ENCODE data around the gene PFKFB2. TPM values are rescaled to one million over a fixed set of nuclear protein-coding genes. Genes with fewer than 3 reads are reported as not detected.

Gene PFKFB2
- total RNA-seq, 2 experiments from 2014 or later = 4.6 to 4.8 TPM

- DNase-seq (no peak), ATAC-seq (ENCODE audit: low read depth) (no peak)
- H3K27ac Mint-ChIP-seq = no peak overlapping the region
- POLR2A ChIA-PET = interaction anchor here (1.1 kb wide), 1 partner anchor 307 kb away, joined by 3 read pairs; no protein-coding TSS in a partner anchor
- no peak overlapping the region for H3K4me3 Mint-ChIP-seq
- no peaks in the 10 kb centered on the region for H3K9me3 Mint-ChIP-seq
- no peaks in the 10 kb centered on the region for H3K36me3 Mint-ChIP-seq
- H3K27me3 Mint-ChIP-seq = peaks cover 35% of the 10 kb centered on the region
- H3K4me1 Mint-ChIP-seq = peaks cover 4% of the 10 kb centered on the region
Observed at GRCh38 chr1:207017615-207018559, 35.2 kb upstream of the PFKFB2 start.

- H3K27me3 Mint-ChIP-seq = peaks cover 27% of the 10 kb centered on the region
- H3K27ac Mint-ChIP-seq = peak overlapping the region; percentile 48
- no peak for DNase-seq
- no peaks in the 10 kb centered on the region for H3K36me3 Mint-ChIP-seq
- peaks cover 4% of the 10 kb centered on the region for H3K4me1 Mint-ChIP-seq
- no peak overlapping the region for H3K4me3 Mint-ChIP-seq
- H3K9me3 Mint-ChIP-seq = no peaks in the 10 kb centered on the region
- ATAC-seq (ENCODE audit: low read depth) = no peak
- POLR2A ChIA-PET = interaction anchor here (1.1 kb wide), 1 partner anchor 308 kb away, joined by 3 read pairs; no protein-coding TSS in a partner anchor
Observed at GRCh38 chr1:207018707-207019106, 34.4 kb upstream of the PFKFB2 start.

- no peak for DNase-seq
- Mint-ChIP-seq H3K9me3 (no peaks in the 10 kb centered on the region), H3K4me3 (no peak overlapping the region), H3K27ac (no peak overlapping the region), H3K4me1 (peaks cover 4% of the 10 kb centered on the region), H3K36me3 (no peaks in the 10 kb centered on the region), H3K27me3 (peaks cover 24% of the 10 kb centered on the region)
- POLR2A ChIA-PET = interaction anchor here (1.1 kb wide), 1 partner anchor 308 kb away, joined by 3 read pairs; no protein-coding TSS in a partner anchor
- no peak for ATAC-seq (ENCODE audit: low read depth)
Observed at GRCh38 chr1:207019161-207019560, 33.9 kb upstream of the PFKFB2 start.

- DNase-seq (no peak), ATAC-seq (ENCODE audit: low read depth) (no peak)
- Mint-ChIP-seq H3K9me3 (no peaks in the 10 kb centered on the region), H3K4me1 (peaks cover 4% of the 10 kb centered on the region), H3K36me3 (no peaks in the 10 kb centered on the region), H3K27me3 (peaks cover 24% of the 10 kb centered on the region), H3K27ac (no peak overlapping the region), H3K4me3 (no peak overlapping the region)
- POLR2A ChIA-PET = no interaction called here
Observed at GRCh38 chr1:207019661-207020060, 33.4 kb upstream of the PFKFB2 start.

- no peaks in the 10 kb centered on the region for H3K36me3 Mint-ChIP-seq
- no peak for DNase-seq
- POLR2A ChIA-PET = no interaction called here
Observed at GRCh38 chr1:207020065-207020708, 32.9 kb upstream of the PFKFB2 start.

GRCh38 chr1:207020709-207021107 is 32.4 kb upstream of the PFKFB2 start:
- ATAC-seq (ENCODE audit: low read depth) (no peak), DNase-seq (no peak)
- Mint-ChIP-seq H3K4me1 (peaks cover 6% of the 10 kb centered on the region), H3K4me3 (no peak overlapping the region), H3K27me3 (peaks cover 21% of the 10 kb centered on the region), H3K36me3 (no peaks in the 10 kb centered on the region), H3K27ac (no peak overlapping the region), H3K9me3 (no peaks in the 10 kb centered on the region)
- POLR2A ChIA-PET = no interaction called here

More at GRCh38 chr1:207020065-207020708, 32.9 kb upstream of the PFKFB2 start:
- no peak for ATAC-seq (ENCODE audit: low read depth)
- no peaks in the 10 kb centered on the region for H3K9me3 Mint-ChIP-seq
- H3K27ac Mint-ChIP-seq = no peak overlapping the region
- H3K4me3 Mint-ChIP-seq = no peak overlapping the region
- H3K4me1 Mint-ChIP-seq = peaks cover 6% of the 10 kb centered on the region
- H3K27me3 Mint-ChIP-seq = peaks cover 23% of the 10 kb centered on the region

GRCh38 chr1:207021139-207021861 is 31.8 kb upstream of the PFKFB2 start:
- no peak overlapping the region for H3K27ac Mint-ChIP-seq
- ATAC-seq (ENCODE audit: low read depth) = no peak
- no peaks in the 10 kb centered on the region for H3K36me3 Mint-ChIP-seq
- H3K27me3 Mint-ChIP-seq = peaks cover 25% of the 10 kb centered on the region
- no peak for DNase-seq
- no peaks in the 10 kb centered on the region for H3K9me3 Mint-ChIP-seq
- H3K4me3 Mint-ChIP-seq = no peak overlapping the region
- POLR2A ChIA-PET = no interaction called here
- H3K4me1 Mint-ChIP-seq = peaks cover 4% of the 10 kb centered on the region

GRCh38 chr1:207021876-207022596 is 31.0 kb upstream of the PFKFB2 start:
- Mint-ChIP-seq H3K27me3 (peaks cover 31% of the 10 kb centered on the region), H3K27ac (no peak overlapping the region), H3K4me1 (peaks cover 4% of the 10 kb centered on the region), H3K9me3 (no peaks in the 10 kb centered on the region), H3K36me3 (no peaks in the 10 kb centered on the region), H3K4me3 (no peak overlapping the region)
- POLR2A ChIA-PET = no interaction called here
- ATAC-seq (ENCODE audit: low read depth) = no peak
- DNase-seq = no peak

GRCh38 chr1:207022996-207023679 is 29.9 kb upstream of the PFKFB2 start:
- ATAC-seq (ENCODE audit: low read depth) = no peak
- Mint-ChIP-seq H3K36me3 (no peaks in the 10 kb centered on the region), H3K27me3 (peaks cover 30% of the 10 kb centered on the region), H3K4me1 (peaks cover 4% of the 10 kb centered on the region), H3K9me3 (no peaks in the 10 kb centered on the region), H3K4me3 (no peak overlapping the region), H3K27ac (no peak overlapping the region)
- POLR2A ChIA-PET = no interaction called here
- no peak for DNase-seq

GRCh38 chr1:207024202-207025145 is 28.6 kb upstream of the PFKFB2 start:
- POLR2A ChIA-PET = no interaction called here
- Mint-ChIP-seq H3K36me3 (no peaks in the 10 kb centered on the region), H3K4me1 (peaks cover 4% of the 10 kb centered on the region), H3K27ac (no peak overlapping the region), H3K27me3 (peaks cover 32% of the 10 kb centered on the region), H3K4me3 (no peak overlapping the region), H3K9me3 (no peaks in the 10 kb centered on the region)
- no peak for ATAC-seq (ENCODE audit: low read depth)
- no peak for DNase-seq

GRCh38 chr1:207025146-207025880 is 27.8 kb upstream of the PFKFB2 start:
- no peak for ATAC-seq (ENCODE audit: low read depth)

More at GRCh38 chr1:207025146-207025880, 27.8 kb upstream of the PFKFB2 start:
- H3K27me3 Mint-ChIP-seq = peaks cover 41% of the 10 kb centered on the region
- POLR2A ChIA-PET = interaction anchor here (0.9 kb wide), 1 partner anchor 30 kb away, joined by 3 read pairs; no protein-coding TSS in a partner anchor
- H3K4me1 Mint-ChIP-seq = peaks cover 4% of the 10 kb centered on the region
- no peak for DNase-seq
- H3K27ac Mint-ChIP-seq = no peak overlapping the region
- H3K36me3 Mint-ChIP-seq = no peaks in the 10 kb centered on the region
- H3K9me3 Mint-ChIP-seq = no peaks in the 10 kb centered on the region
- H3K4me3 Mint-ChIP-seq = no peak overlapping the region

Measured in activated naive CD8-positive, alpha-beta T cell treated with anti-CD3 and anti-CD28 coated beads, Interleukin-2, amount 10 ng/mL, durations not matched to agents 7 days and 5 days (primary cell).